HG03575 (cell line): Measurements from ENCODE around the gene TECRL.

Experiments used
- ATAC-seq: cut with Tn5 transposase; IDR thresholded peaks from one replicate; pipeline ENCODE4 v1.9.1; 2021; ENCODE audit not compliant: unreplicated experiment, insufficient number of reproducible peaks, low FRiP score; ENCODE audit errors: extremely low read depth

The TECRL gene

DNA sequence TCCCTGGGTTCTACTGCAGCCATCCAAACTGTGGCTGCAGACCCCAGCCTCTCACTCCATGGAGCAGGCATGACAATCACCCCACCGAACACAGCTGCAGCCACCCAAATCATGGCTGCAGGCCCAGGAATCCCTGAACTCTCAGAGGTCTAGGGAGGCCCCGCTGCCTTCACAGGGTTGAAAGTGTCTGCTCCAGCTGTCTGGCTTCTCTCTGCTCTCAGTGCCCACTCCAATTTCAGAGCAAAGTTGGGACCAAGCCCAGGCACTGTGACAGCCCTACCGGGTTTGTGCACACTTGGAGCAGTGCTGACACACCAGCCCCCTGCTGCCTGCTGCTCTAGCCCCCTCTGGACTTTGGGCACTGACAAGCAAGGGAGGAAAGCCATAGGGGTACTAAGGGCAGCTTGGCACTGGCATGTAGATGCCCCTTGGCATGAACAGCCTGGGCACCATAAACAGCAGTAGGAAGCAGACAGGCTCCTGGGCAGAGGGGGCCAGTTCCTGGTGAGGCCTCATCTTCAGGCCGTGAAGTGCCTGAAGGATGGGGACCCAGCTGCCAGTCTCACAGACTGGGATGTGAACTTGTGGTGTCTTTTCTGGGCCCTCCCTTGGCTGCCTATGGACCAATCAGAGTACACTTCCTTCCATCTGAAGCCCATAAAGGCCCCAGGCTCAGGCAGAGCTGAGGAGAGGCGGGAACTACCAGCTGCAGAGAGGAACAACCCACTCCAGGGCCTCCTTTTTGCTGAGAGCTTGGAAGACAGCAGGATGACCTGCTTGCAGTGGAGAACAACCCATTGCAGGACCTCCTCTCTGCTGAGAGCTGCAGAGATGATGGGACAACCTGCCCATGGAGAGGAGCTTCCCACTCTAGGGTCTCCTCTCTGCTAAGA is 68.8 kb downstream of the TECRL start:
- ATAC-seq, result no peak

DNA sequence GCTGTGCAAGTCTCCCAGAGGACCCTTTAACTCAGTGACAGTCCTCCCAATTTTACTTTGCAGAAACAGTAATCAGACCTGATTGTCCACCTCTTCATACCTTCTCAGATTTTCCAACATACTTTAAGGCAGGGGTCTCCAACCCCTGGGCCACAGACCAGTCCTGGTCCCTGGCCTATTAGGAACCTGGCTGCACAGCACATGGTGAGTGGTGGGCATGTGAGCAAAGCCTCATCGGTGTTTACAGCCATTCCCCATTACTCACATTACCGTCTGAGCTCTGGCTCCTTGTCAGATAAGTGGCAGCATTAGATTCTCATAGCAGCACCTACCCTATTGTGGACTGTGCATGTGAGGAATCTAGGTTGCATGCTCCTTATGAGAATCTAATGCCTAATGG is 74.3 kb downstream of the TECRL start:
- ATAC-seq, result no peak

DNA sequence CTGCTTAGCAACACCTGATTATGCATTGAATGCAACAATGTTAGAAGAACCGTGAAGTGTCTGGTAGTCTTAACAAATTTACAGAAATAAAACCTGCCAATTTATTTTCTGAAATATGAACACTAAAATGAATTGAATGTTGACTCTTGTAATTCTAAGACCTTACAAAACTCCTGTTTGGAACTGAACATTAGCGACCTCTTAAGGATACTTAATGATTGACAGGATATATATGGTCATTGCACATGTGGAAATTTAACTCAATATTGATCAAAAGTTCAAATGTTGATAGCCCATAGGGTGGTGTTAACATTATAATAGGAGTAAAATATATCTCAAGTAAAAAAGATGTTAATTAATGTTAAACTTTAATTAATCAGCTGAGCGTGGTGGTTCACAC is 79.1 kb downstream of the TECRL start:
- ATAC-seq, result no peak

DNA sequence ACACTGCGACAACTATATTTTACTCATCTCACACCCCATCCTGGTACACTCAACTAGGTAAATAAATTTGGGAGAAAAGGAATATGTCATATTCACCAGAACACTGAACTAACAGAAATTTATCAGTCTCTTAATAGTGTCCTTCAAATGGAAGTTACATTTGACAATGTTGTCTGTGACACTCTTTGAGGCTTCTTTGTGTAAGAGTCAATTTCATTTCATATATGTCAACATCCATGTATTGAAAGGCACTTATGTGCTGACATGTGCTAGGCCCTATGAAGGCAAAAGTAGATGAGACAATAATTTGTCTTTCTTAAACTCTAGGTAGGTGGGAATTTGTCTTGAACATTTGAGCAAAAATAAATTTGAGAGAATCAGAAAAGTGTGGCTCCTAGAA is 82.0 kb downstream of the TECRL start:
- no peak for ATAC-seq

DNA sequence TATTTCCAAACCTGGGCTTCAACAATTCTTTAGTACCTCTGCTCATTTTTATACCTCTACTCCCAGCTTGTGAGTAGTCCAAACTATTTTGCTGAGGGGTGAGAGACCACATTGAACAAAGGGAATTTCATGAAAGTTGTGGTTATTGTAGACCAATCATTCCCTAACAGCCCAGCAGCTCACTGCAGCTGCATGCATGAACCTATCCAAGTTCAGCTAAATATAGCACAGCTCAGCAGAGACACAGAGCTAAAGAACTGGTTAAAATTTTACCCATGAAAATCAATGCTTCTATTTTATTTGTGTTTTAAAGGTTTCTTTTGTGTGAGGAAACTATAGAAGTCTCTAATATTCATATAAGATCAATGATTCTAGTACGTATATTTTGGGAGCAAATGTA is 82.7 kb downstream of the TECRL start:
- ATAC-seq, result no peak

DNA sequence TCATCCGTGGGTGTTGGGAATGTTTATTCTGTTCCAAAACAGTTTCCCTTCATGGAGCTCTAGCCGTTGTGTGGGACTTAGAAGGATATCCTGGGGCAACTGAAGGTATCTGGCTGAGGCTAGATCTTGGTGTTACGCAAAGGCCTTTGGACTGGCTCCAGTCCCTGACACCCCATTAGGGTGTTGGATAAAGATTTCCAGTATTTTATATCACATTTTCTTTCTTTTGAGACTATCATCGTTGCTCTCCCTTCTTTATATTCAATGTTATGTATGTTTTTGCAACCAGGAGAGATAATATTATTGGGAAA is 103.0 kb downstream of the TECRL start:
- no peak for ATAC-seq

DNA sequence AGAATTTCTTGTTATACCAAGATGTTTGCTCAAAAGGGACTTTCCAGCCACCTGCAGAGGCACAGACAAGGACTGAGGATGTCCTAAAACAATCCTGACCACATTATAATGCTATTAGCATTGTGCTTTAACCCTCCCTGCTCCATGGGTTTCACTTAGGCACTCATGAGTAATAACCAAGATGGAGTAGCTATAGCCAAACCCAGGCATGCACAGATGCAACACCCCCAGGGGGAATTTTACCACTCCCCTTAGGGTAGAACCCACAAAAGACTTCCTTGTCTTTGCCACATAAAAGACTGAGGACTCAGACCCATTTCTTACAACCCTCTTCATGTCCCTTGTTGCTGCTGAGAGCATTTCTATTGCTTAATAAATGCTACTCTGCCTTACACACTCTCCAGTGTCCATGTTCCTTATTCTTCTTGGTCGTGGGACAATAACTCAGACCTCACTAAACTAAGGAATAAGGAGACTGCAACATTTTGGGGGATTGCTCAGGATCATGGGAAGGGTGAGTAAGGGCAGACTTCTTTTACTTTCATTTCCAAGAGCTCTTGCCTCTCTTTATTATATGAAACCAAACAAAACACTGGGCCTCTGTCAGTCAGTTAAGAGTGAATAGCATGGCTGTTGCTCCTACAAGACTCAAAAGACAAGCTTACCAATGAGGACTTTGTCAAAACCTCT is 103.5 kb downstream of the TECRL start:
- no peak for ATAC-seq

DNA sequence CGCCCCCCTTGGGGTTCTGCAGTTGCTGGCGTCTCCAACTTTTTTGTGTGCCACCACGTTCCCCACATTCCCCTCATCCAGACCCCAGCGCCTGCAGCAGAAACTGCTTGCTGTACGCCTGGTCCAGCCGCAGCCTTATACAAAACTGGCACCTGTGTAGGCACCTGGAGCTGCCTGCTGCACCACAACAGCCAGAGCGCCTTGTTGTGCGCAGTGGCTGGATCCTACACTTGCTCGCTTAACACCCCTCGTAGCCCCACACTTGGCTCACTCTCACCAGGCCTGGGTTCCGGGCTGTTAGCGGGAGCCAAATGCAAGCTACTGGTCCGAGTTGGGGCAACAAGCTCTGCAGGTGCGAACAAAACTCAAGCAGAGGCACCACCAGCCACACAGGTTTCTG is 136.8 kb downstream of the TECRL start:
- ATAC-seq, result no peak

DNA sequence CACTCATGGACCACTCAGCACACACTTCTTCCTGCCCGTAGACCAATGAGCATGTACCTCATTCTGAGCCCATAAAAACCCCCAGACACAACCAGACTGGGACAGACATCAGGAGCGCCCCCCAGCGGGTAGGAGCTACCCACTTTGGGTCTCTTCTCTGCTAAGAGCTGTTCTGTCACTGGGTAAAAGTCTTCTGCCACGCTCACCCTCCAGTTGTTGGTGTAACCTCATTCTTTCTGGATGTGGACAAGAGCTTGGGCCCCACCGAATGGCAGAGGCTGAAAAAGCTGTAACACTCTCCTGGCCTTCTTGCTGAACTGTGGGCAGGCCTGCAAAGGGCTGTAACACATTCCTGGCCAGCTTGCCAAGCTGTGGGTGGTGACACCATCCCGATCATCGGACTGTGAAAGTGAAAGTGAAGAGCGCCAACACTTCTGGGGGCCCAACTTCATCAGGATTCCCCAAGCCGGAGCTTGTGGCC is 137.6 kb downstream of the TECRL start:
- no peak for ATAC-seq

DNA sequence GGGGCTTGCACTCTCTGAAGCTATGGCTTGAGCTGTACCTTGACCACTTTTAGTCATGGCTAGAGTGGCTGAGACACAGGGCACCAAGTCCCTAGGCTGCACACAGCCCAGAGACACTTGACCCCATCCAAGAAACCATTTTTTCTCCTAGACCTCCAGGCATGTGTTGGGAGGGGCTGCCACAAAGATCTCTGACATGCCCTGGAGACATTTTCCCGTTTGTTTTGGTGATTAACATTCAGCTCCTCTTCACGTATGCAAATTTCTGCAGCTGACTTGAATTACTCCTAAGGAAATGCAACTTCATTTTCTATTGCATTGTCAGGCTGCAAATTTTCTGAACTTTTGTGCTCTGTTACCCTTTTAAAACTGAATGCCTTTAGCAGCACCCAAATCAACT is 142.6 kb downstream of the TECRL start:
- no peak for ATAC-seq

DNA sequence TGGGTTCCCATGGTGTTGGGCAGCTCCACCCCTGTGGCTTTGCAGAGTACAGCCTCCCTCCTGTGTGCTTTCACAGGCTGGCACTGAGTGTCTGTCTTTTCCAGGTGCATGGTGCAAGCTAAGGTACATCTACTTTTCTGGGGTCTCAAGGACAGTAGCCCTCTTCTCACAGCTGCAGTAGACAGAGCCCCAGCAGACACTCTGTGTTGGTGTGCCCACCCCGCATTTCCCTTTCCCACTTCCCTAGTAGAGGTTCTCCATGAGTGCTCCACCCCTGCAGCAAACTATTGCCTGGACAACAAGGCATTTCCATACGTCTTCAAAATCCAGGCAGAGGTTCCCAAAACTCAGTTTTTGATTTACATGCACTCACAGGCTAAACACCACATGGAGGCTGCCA is 143.0 kb downstream of the TECRL start:
- no peak for ATAC-seq

DNA sequence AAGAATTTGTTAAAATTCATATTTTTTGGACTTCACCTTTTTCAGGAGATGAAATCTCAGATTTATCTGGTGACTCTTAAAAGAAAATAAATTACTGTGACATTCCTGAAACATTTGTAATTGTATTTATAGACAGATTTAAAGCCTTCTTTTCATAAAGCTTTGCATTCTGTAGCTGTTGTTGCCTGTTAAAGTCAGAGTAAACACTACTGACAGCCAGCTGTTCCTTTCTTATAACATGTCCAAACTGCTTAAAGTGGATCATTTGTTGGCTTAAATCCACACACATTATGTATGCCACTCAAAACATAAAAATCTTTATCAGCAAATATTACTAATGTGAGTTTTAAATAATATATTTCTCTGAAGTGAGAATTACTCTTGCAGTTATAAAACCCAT is 157.5 kb downstream of the TECRL start:
- ATAC-seq, result no peak

DNA sequence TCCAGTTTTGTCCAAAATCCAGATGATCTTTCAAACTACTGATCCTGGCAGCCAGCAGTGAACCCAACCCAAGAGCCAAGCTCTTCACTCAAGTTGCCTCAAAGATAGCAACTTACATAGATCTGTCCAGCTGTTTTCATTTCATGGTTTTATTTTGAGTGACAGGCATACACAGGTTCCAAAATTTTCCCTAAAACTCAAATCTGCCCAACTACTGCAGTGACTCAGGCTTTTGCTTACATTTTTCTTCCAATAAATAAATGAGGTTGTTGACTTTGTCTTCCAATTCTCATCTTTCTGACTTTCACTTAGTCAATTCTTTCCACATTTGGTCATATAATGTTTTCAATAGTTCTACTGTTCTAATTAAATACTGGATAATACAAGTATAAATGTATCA is 158.8 kb downstream of the TECRL start:
- ATAC-seq, result no peak

DNA sequence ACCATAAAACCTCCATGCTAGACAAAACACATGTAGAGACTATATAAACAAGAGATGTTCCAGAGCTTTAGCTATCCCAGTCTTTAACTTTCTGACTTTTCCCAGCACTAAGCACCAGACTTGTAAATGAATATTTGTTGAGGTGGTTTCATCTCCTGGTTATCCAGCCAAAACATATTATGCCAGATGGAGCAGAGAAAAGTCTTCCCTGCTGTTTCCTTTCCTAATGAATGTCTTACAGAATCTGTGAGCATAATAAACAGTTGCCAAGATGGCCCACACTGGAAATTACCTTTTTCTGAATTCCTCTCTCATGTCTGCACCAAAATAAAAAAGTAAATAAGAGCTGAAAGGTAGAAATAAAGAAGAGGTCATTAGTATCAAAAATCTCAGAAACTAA is 159.2 kb downstream of the TECRL start:
- ATAC-seq, result no peak

DNA sequence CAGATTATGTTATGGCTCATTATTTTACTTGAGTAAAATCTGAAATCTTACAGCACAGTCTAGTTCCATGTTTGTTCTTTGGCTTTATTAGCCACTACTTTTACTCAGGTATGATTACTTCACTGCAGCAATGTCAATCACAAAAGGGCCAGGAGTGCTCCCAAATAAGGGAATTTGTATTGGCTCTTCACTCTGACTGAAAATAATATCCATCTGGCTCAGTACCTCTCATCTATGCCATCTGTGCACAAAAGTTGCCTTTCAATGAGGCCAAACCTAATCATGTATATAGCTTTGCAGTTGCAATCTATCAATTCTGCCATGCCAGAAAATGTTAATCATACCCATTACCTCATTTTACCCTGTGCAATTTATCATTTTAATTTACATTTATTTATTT is 161.1 kb downstream of the TECRL start:
- ATAC-seq, result no peak

DNA sequence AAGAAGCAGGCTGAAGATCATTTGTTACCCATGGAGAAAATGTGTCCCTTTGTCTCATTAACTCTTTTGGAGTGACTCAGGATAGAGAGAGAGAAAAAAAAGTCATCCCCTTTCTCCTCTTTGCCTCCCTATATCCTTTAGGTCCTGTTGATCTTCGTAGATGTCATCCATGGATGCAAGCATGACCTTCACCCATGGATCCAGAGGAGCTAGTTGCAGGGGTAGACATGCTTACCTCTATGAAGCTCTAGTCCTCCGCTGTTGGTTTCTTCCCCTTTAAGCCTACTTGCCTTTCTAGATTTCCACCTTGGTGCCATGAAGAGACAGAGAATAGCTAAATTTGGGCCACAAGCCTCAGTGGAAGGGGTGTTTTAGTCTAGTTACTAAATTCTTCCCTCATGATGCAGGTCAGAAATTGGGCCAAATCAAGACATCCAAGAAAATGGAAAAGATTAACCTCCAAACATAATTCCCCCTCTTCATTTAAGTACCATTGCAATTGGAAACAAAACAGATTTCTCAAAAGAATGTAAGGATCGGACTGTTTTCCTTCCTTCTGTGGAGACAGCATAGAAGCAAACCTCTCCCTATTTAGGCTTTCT is 178.4 kb downstream of the TECRL start:
- no peak for ATAC-seq
